Bronchial epithelial cell (primary cell): ENCODE results near the gene DOK3. TPM values are rescaled to one million over a fixed set of nuclear protein-coding genes. Genes with fewer than 3 reads are reported as not detected.

ENCODE experiments used
- DNase-seq: peaks from one replicate; pipeline ENCODE4 v3.0.0-alpha.2; 2010; ENCODE audit warnings: low read depth
- FAIRE-seq: peaks from 2 replicates; lab custom pipeline; 2011; peaks lifted over from hg19 to GRCh38; lab: Jason Lieb, UNC
- H3K27me3 ChIP-seq: 2 replicates; pipeline ENCODE4 v1.5.1; 2011; ENCODE audit warnings: low read length; ENCODE audit not compliant: control insufficient read depth, insufficient read depth
- H3K36me3 ChIP-seq: 2 replicates; pipeline ENCODE4 v1.5.1; 2011; ENCODE audit warnings: low read length; ENCODE audit not compliant: control insufficient read depth, insufficient read depth
- H3K4me3 ChIP-seq: 2 replicates; pipeline ENCODE4 v1.5.1; 2011; ENCODE audit warnings: mild to moderate bottlenecking, low read depth, low read length, control low read depth
- CTCF ChIP-seq: IDR thresholded peaks from 2 replicates; pipeline ENCODE4 v1.5.1; 2011; ENCODE audit warnings: mild to moderate bottlenecking, moderate library complexity, low read length, control low read depth, inconsistent platforms; ENCODE audit not compliant: insufficient read depth, severe bottlenecking
- total RNA-seq: library from RNA; depleted of rRNA; stranded (reverse); fragments of >200 nt; gene quantifications from 2 replicates; pipeline ENCODE4 v1.2.1, GENCODE V29; 2014

DOK3 gene
- 0.53 and 1.4 TPM in 2 replicates for total RNA-seq

DNA sequence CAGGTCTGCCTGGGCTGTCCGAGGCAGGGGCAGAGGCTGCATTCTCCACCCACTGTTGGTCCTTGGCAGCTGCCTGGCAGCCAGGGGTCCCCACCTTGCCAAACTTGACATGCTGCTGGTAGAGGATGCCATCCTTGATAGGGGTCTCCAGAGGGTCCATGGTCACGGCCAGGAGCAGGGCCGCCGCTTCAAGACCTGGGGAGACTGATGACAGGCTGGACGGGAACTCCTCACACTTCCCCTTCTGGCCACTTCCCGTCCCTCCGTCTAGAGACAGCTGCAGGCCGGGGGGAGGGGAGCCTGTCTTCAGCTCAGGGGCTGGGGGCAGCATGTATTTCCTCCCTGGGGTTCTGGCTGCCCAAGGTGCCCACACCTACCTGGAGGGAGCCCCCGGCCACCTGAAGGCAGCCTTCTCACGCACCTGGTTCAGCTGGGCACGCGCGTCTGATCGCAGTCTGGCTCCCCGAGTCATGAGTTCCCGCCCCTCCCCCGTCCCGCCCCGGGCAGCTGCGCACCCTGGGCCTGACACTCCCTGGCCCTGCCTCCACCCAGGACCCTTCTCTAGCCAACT is at the start of gene DOK3:
DOK3 (minus strand) TSS at position 446 of the 571 bp plus-strand sequence; CDS start at position 160, 286 bp downstream.
- no peak within 1 kb of the TSS for H3K4me3 ChIP-seq
- no peak for DNase-seq
- peaks cover 34% of the 10 kb centered on the region for H3K36me3 ChIP-seq
- FAIRE-seq: no peak
- no peak for TF ChIP-seq CTCF
- no peaks in the 10 kb centered on the region for H3K27me3 ChIP-seq

- no peak for FAIRE-seq
- DNase-seq: no peak
- peaks cover 1% of the 10 kb centered on the region for H3K36me3 ChIP-seq
- no peaks in the 10 kb centered on the region for H3K27me3 ChIP-seq
- H3K4me3 ChIP-seq: no peak overlapping the region
- no peak for TF ChIP-seq CTCF
These were observed 48.2 kb upstream of the DOK3 start for GRCh38 chr5:177557796-177558195.

- FAIRE-seq (no peak), DNase-seq (peak; percentile 64)
- H3K36me3 ChIP-seq: peaks cover 1% of the 10 kb centered on the region
- TF ChIP-seq CTCF: no peak
- H3K27me3 ChIP-seq: no peaks in the 10 kb centered on the region
- no peak overlapping the region for H3K4me3 ChIP-seq
These were observed 47.5 kb upstream of the DOK3 start for GRCh38 chr5:177557041-177557647.

GRCh38 chr5:177555665-177556064 is 46.0 kb upstream of the DOK3 start:
- FAIRE-seq: no peak

GRCh38 chr5:177555228-177555627 is 45.6 kb upstream of the DOK3 start:
- Histone ChIP-seq H3K27me3 (no peaks in the 10 kb centered on the region), H3K4me3 (no peak overlapping the region), H3K36me3 (peaks cover 5% of the 10 kb centered on the region)
- no peak for TF ChIP-seq CTCF
- FAIRE-seq (no peak), DNase-seq (no peak)

More at GRCh38 chr5:177555665-177556064, 46.0 kb upstream of the DOK3 start:
- DNase-seq: no peak
- Histone ChIP-seq H3K36me3 (peaks cover 4% of the 10 kb centered on the region), H3K27me3 (no peaks in the 10 kb centered on the region), H3K4me3 (no peak overlapping the region)
- TF ChIP-seq CTCF: no peak
